ENCODE results near the gene NUP133. TPM values are rescaled to one million over a fixed set of nuclear protein-coding genes. Genes with fewer than 3 reads are reported as not detected.
"Not testable (repeated sequence)": the region's sequence is repeated elsewhere in the genome, so short reads cannot be mapped to it uniquely, and the experiment has no call there.

The NUP133 gene
- total and polyA plus RNA-seq, 2 of the 4 experiments (the other 2 are of a cell fraction), result 13.4 to 30.5 TPM

DNA sequence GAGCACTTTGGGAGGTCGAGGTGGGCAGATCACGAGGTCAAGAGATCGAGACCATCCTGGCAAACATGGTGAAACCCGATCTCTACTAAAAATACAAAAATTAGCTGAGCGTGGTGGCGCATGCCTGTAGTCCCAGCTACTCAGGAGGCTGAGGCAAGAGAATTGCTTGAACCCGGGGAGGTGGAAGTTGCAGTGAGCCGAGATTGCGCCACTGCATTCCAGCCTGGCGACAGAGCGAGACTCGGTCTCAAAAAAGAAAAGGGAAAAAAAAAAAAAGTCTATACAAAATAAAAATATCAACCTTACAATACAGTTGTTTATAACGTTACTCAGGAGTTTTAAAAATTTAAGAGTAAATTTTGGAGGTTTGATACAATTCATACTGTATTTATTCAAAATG, 32.3 kb downstream of the NUP133 start:
- H3K9ac ChIP-seq (ENCODE audit: low read depth, low read length); H3K27me3 ChIP-seq (ENCODE audit: control insufficient read depth, insufficient read depth, low read length); H3K56ac ChIP-seq (ENCODE audit: extremely low read depth, insufficient read depth, low read length); H3K4me3 ChIP-seq (ENCODE audit: insufficient read depth, low read depth, low read length); H3K4me2 ChIP-seq (ENCODE audit: low read depth, low read length); CTCF ChIA-PET; H2BK15ac ChIP-seq (ENCODE audit: low read depth, low read length); H3K9me3 ChIP-seq (ENCODE audit: control insufficient read depth, insufficient read depth, low read length); H3K27ac ChIP-seq (ENCODE audit: insufficient read depth, low read length); in situ Hi-C loops (cut with MboI; ENCODE audit: low sequenced_read_pairs); H3K9me1 ChIP-seq (ENCODE audit: insufficient read depth, low read length); H2AFZ ChIP-seq (replicated peaks; ENCODE audit: low read length, poor library complexity); BruUV-seq (replicated peaks); H2BK5ac ChIP-seq (ENCODE audit: low read depth, low read length, poor library complexity, severe bottlenecking); H4K5ac ChIP-seq (ENCODE audit: low read depth, low read length); H4K8ac ChIP-seq (ENCODE audit: low read depth in 2 of 2, low read length in 2 of 2); DNase-seq; H4K91ac ChIP-seq (ENCODE audit: insufficient read depth, low read depth, low read length); H2AK9ac ChIP-seq (replicated peaks; ENCODE audit: low read depth, low read length, poor library complexity); H3K4ac ChIP-seq (ENCODE audit: low read depth, low read length); H2AK5ac ChIP-seq (ENCODE audit: low read depth, low read length); H3K18ac ChIP-seq (ENCODE audit: low read depth, low read length); ATAC-seq (ENCODE audit: low read depth); H4K20me1 ChIP-seq (ENCODE audit: insufficient read depth, low read length); H3K23ac ChIP-seq (ENCODE audit: low read depth, low read length); H3K4me1 ChIP-seq (ENCODE audit: control insufficient read depth, insufficient read depth, low read length); H3K14ac ChIP-seq (replicated peaks; ENCODE audit: low read depth, low read length); H2BK20ac ChIP-seq (ENCODE audit: low read depth, low read length); intact Hi-C loops (cut with micrococcal nuclease); H2BK120ac ChIP-seq (ENCODE audit: low read depth, low read length): not testable (repeated sequence)
- H3K79me1 ChIP-seq (ENCODE audit: low read depth in 1 of 2, low read length in 2 of 2), result peaks cover 9 to 12% of the 10 kb centered on the region in 2 experiments; a peak in 2 of 4 replicates
- peaks cover 32% of the 10 kb centered on the region for H3K36me3 ChIP-seq (ENCODE audit: control insufficient read depth, insufficient read depth, low read length)
- WGBS, 2 experiments (ENCODE audit: extremely low coverage in 2 of 2, insufficient read length in 1 of 2), result 100% methylated on average over 1 of the region's 13 CpGs; no CpG with 5 or more reads in 1 of the 2 experiments
- POLR2A ChIA-PET (ENCODE audit: unreplicated experiment), result interaction anchor here (0.7 kb wide), 1 partner anchor 9 kb away, joined by 8 read pairs; no protein-coding TSS in a partner anchor
- dilution Hi-C loops (cut with HindIII; ENCODE audit: low sequenced_read_pairs, unreplicated experiment), result loop anchor here (25.0 kb wide), 1 partner anchor 214 kb away; the partner anchor contains the start of gene RAB4A
